K562 (cell line): ENCODE results near the gene RFT1. TPM values are rescaled to one million over a fixed set of nuclear protein-coding genes. Genes with fewer than 3 reads are reported as not detected.
A peak's percentile ranks its signal among the peaks of the same experiment; 100 is the strongest.

Experiments
- ATAC-seq: fragments of 200-7000 bp; cut with Tn5 transposase; 3 replicates; pipeline ENCODE4 v1.9.1; 2020; ENCODE audit warnings: moderate library complexity
- BruUV-seq: library from RNA; stranded (reverse); fragments of 400-500 nt; replicated peaks from 2 replicates; lab custom pipeline; 2021; lab: Mats Ljungman, UMichigan
- CTCF ChIA-PET: fragments of 300-600 bp; formaldehyde crosslinking; extraction: SDS; loops from one replicate; lab custom pipeline; 2021; ENCODE audit warnings: low intra/inter-chr PET ratio; lab: Yijun Ruan, JAX
- POLR2A ChIA-PET: fragments of 300-600, 350-650 bp; sonication (Branson Sonifier 250); formaldehyde crosslinking; extraction: SDS; loops from one replicate; lab custom pipeline; 2021; ENCODE audit warnings: antibody characterized with exemption, inconsistent platforms; lab: Yijun Ruan, JAX
- DNase-seq, 4 experiments: peaks; one replicate each; pipeline versions ENCODE4 v3.0.0 to v3.0.0-alpha.2; 2011 to 2018; ENCODE audit warnings: low spot score in 3 of 4, mixed read lengths in 3 of 4; ENCODE audit errors: extremely low read depth in 1 of 4
- FAIRE-seq: peaks from 2 replicates; lab custom pipeline; 2011; peaks lifted over from hg19 to GRCh38; lab: Jason Lieb, UNC
- H2AFZ ChIP-seq: 2 replicates; pipeline ENCODE4 v1.6.0; 2011; ENCODE audit warnings: low read depth, low read length, control low read depth, inconsistent platforms
- H3K27ac ChIP-seq: fragments of 200-600 bp; 3 replicates; pipeline ENCODE4 v1.8.0; 2011; ENCODE audit warnings: low read depth, mild to moderate bottlenecking, control low read depth, inconsistent platforms, low read length, moderate library complexity, mixed read lengths; ENCODE audit errors: extremely low read depth
- H3K27me3 ChIP-seq, 2 experiments: fragments of 300-600 bp in 1 of 2; 2 replicates in 1 of 2; 3 replicates in 1 of 2; pipeline versions ENCODE4 v1.6.0 to v1.8.0; 2011; ENCODE audit warnings: inconsistent platforms in 2 of 2, low read length in 2 of 2, mild to moderate bottlenecking in 1 of 2, mixed read lengths in 1 of 2, moderate library complexity in 1 of 2; ENCODE audit not compliant: control insufficient read depth in 2 of 2, insufficient read depth in 2 of 2
- H3K36me3 ChIP-seq: fragments of 300-600 bp; 3 replicates; pipeline ENCODE4 v1.8.0; 2011; ENCODE audit warnings: mild to moderate bottlenecking, low read length, inconsistent platforms; ENCODE audit not compliant: control insufficient read depth, insufficient read depth
- H3K4me1 ChIP-seq, 2 experiments: fragments of 200-600 bp in 1 of 2; replicated peaks in 1 of 2; 2 replicates in 1 of 2; 3 replicates in 1 of 2; pipeline versions ENCODE4 v1.5.1 to v1.8.0; 2011; ENCODE audit warnings: inconsistent platforms in 2 of 2, low read length in 2 of 2, mild to moderate bottlenecking in 1 of 2, mixed read lengths in 1 of 2, moderate library complexity in 1 of 2; ENCODE audit not compliant: control insufficient read depth in 2 of 2, insufficient read depth in 2 of 2
- H3K4me2 ChIP-seq: 2 replicates; pipeline ENCODE4 v1.6.1; 2011; ENCODE audit warnings: low read length, control low read depth, inconsistent platforms, mixed read lengths; ENCODE audit not compliant: insufficient read depth
- H3K4me3 ChIP-seq: fragments of 200-600 bp; sonication (generic), shearing (Covaris generic); 2 replicates; pipeline ENCODE4 v1.5.1; 2016; ENCODE audit warnings: control low read depth, inconsistent platforms
- H3K79me2 ChIP-seq: fragments of 200-600 bp; 3 replicates; pipeline ENCODE4 v1.8.0; 2011; ENCODE audit warnings: low read length, inconsistent platforms; ENCODE audit not compliant: control insufficient read depth, insufficient read depth
- H3K9ac ChIP-seq, 2 experiments: 2 replicates each; pipeline versions ENCODE4 v1.6.0 to v1.6.1; 2011; ENCODE audit warnings: low read depth in 2 of 2, low read length in 2 of 2, control low read depth in 1 of 2, inconsistent platforms in 1 of 2, mild to moderate bottlenecking in 1 of 2, mixed read lengths in 1 of 2; ENCODE audit not compliant: insufficient read depth in 1 of 2
- H3K9me1 ChIP-seq: one replicate; pipeline ENCODE4 v1.6.0; 2011; ENCODE audit warnings: inconsistent platforms, mild to moderate bottlenecking, low read length, moderate library complexity; ENCODE audit not compliant: control insufficient read depth, insufficient read depth
- H3K9me3 ChIP-seq: replicated peaks from 2 replicates; pipeline ENCODE4 v1.5.1; 2011; ENCODE audit warnings: low read depth, low read length, inconsistent platforms; ENCODE audit not compliant: control insufficient read depth, insufficient read depth
- H4K20me1 ChIP-seq: replicated peaks from 2 replicates; pipeline ENCODE4 v1.6.1; 2011; ENCODE audit warnings: low read length, inconsistent platforms, mixed read lengths; ENCODE audit not compliant: control insufficient read depth, insufficient read depth
- CC2D1A ChIP-seq: fragments of 450-650 bp; IDR thresholded peaks from 2 replicates; pipeline ENCODE4 v1.6.1; 2017; ENCODE audit warnings: mild to moderate bottlenecking
- COPS2 ChIP-seq: fragments of 450-650 bp; conservative IDR thresholded peaks from 2 replicates; pipeline ENCODE4 v1.6.1; 2016; ENCODE audit warnings: mild to moderate bottlenecking, moderate library complexity
- CREM ChIP-seq: IDR thresholded peaks from 2 replicates; pipeline ENCODE4 v1.6.1; 2014; ENCODE audit warnings: antibody characterized with exemption, low read depth
- JUND ChIP-seq, 2 experiments: IDR thresholded peaks; 2 replicates in 1 of 2; 3 replicates in 1 of 2; pipeline ENCODE4 v1.6.1; 2011; ENCODE audit warnings: borderline replicate concordance in 2 of 2, low read depth in 2 of 2, low read length in 2 of 2, improper control_type of control experiment in 1 of 2, missing biosample characterization in 1 of 2, missing genetic modification characterization in 1 of 2, missing genetic modification reagents in 1 of 2
- MBD1 ChIP-seq: fragments of 250-450 bp; sonication (Bioruptor Pico); IDR thresholded peaks from 2 replicates; pipeline ENCODE4 v1.8.0; 2022; ENCODE audit warnings: inconsistent platforms
- MCM5 ChIP-seq: fragments of 450-650 bp; IDR thresholded peaks from 2 replicates; pipeline ENCODE4 v1.6.1; 2016; ENCODE audit warnings: low read depth
- NFE2 ChIP-seq: IDR thresholded peaks from 2 replicates; pipeline ENCODE4 v1.6.1; 2014; ENCODE audit warnings: antibody characterized with exemption, low read depth
- NR2C2 ChIP-seq, 2 experiments: fragments of 200-800 bp in 1 of 2; sonication (Bioruptor generic) in 1 of 2; sonication (generic) in 1 of 2; formaldehyde crosslinking in 1 of 2; IDR thresholded peaks; 2 replicates each; pipeline versions ENCODE4 v1.6.1 to v1.8.0; 2016 to 2022; ENCODE audit warnings: mild to moderate bottlenecking in 1 of 2, missing compliant biosample characterization in 1 of 2, missing genetic modification characterization in 1 of 2, missing genetic modification reagents in 1 of 2
- PHB ChIP-seq: fragments of 250-450 bp; sonication (Bioruptor Pico); IDR thresholded peaks from 2 replicates; pipeline ENCODE4 v1.5.0; 2021
- PTRF ChIP-seq: fragments of 450-650 bp; IDR thresholded peaks from 2 replicates; pipeline ENCODE4 v1.6.1; 2016; ENCODE audit warnings: mild to moderate bottlenecking, missing genetic modification characterization, missing compliant biosample characterization
- RAD21 ChIP-seq, 2 experiments: fragments of 250-450 bp in 1 of 2; fragments of 450-650 bp in 1 of 2; sonication (Bioruptor Pico) in 1 of 2; formaldehyde crosslinking in 1 of 2; IDR thresholded peaks in 1 of 2; conservative IDR thresholded peaks in 1 of 2; 2 replicates each; pipeline versions ENCODE4 v1.4.0 to v1.8.0; 2020 to 2022; ENCODE audit warnings: mild to moderate bottlenecking in 2 of 2, moderate library complexity in 1 of 2
- RCOR1 ChIP-seq, 2 experiments: IDR thresholded peaks; 2 replicates each; pipeline ENCODE4 v1.6.1; 2012; ENCODE audit warnings: low read depth in 2 of 2, low read length in 2 of 2, borderline replicate concordance in 1 of 2, improper control_type of control experiment in 1 of 2
- SMAD2 ChIP-seq: fragments of 150-350 bp; IDR thresholded peaks from 2 replicates; pipeline ENCODE4 v1.6.1; 2014; ENCODE audit warnings: low read depth, mild to moderate bottlenecking, low read length
- STAG1 ChIP-seq: sonication (generic); formaldehyde crosslinking; IDR thresholded peaks from 2 replicates; pipeline ENCODE4 v1.5.0; 2020; ENCODE audit warnings: missing genetic modification reagents, borderline replicate concordance
- STAT5A ChIP-seq: IDR thresholded peaks from 2 replicates; pipeline ENCODE4 v1.6.1; 2012; ENCODE audit warnings: low read length, inconsistent platforms, borderline replicate concordance
- TGIF2 ChIP-seq: sonication (generic); formaldehyde crosslinking; IDR thresholded peaks from 2 replicates; pipeline ENCODE4 v1.8.1; 2022; ENCODE audit warnings: mild to moderate bottlenecking, missing genetic modification reagents, moderate library complexity
- TSC22D4 ChIP-seq: fragments of 450-650 bp; IDR thresholded peaks from 2 replicates; pipeline ENCODE4 v1.6.1; 2016; ENCODE audit warnings: missing genetic modification characterization, missing biosample characterization, control low read depth
- XRCC3 ChIP-seq: fragments of 450-650 bp; IDR thresholded peaks from 2 replicates; pipeline ENCODE4 v1.6.1; 2017; ENCODE audit warnings: mild to moderate bottlenecking, moderate library complexity
- YY1 ChIP-seq, 3 experiments: IDR thresholded peaks; 2 replicates each; pipeline ENCODE4 v1.6.1; 2011; ENCODE audit warnings: low read length in 2 of 3, mild to moderate bottlenecking in 2 of 3, moderate library complexity in 2 of 3, borderline replicate concordance in 1 of 3, control low read depth in 1 of 3, low read depth in 1 of 3; ENCODE audit not compliant: insufficient read depth in 3 of 3, insufficient replicate concordance in 2 of 3, control insufficient read depth in 1 of 3, insufficient read length in 1 of 3; ENCODE audit errors: extremely low read depth in 1 of 3
- ZNF263 ChIP-seq: sonication (generic); formaldehyde crosslinking; IDR thresholded peaks from 2 replicates; pipeline ENCODE4 v1.8.0; 2022; ENCODE audit warnings: mild to moderate bottlenecking, missing genetic modification reagents, borderline replicate concordance
- ZNF79 ChIP-seq: fragments of 250-450 bp; sonication (Bioruptor Pico); IDR thresholded peaks from 2 replicates; pipeline ENCODE4 v1.4.0; 2020; ENCODE audit warnings: low read depth, mild to moderate bottlenecking, moderate library complexity
- WGBS: fragments of 100-300 bp; shearing (Covaris generic); methylation state at CpG from one replicate; pipeline ENCODE4 v1.1.6; 2016; ENCODE audit warnings: low coverage, mixed read lengths; ENCODE audit not compliant: insufficient coverage; ENCODE audit errors: missing lambda C conversion rate; 5-methylcytosine and 5-hydroxymethylcytosine counted together
- in situ Hi-C: fragments of 300-500 bp; cut with MboI; formaldehyde crosslinking; loops from 4 replicates; pipeline ENCODE4 v1.15.0; 2018; ENCODE audit warnings: inconsistent platforms, mixed read lengths
- intact Hi-C: fragments of 100-400 bp; cut with micrococcal nuclease; formaldehyde crosslinking; loops from 2 replicates; pipeline ENCODE4 v1.14.2; 2022
- polyA plus RNA-seq, 8 experiments: library from polyadenylated mRNA; depleted of rRNA in 4 of 8; stranded (reverse) in 5 of 8; unstranded in 3 of 8; fragments of >200 nt; fragmentation: Nextera tagmentation in 2 of 8; fragmentation: Illumina TruSeq in 1 of 8; extraction: Ambion mirVana in 2 of 8; extraction: Trizol in 1 of 8; gene quantifications; 2 replicates each; pipeline versions ENCODE4 v1.2.1 to v1.2.3, GENCODE V29; 2011 to 2014; ENCODE audit warnings: inconsistent platforms in 1 of 8, missing spikeins in 1 of 8
- total RNA-seq, 7 experiments: library from RNA; depleted of rRNA in 6 of 7; stranded (reverse); fragments of >200 nt in 6 of 7; fragmentation: Illumina TruSeq in 2 of 7; extraction: Trizol in 2 of 7; gene quantifications; 2 replicates each; pipeline versions ENCODE4 v1.2.1 to v1.2.3, GENCODE V29; 2011 to 2021; ENCODE audit warnings: low replicate concordance in 1 of 7

The RFT1 gene
- total and polyA plus RNA-seq, 9 of the 15 experiments (the other 6 are each of a cell fraction or from before 2014, with no cell fraction given) = 4.4 to 23.8 (median 8.9) TPM

GRCh38 chr3:53114011-53114400 lies 16.2 kb downstream of the RFT1 start:
- in situ Hi-C loops (loop anchor here (5.0 kb wide), 1 partner anchor 83 kb away; no protein-coding TSS in a partner anchor), intact Hi-C loops (loop anchor here (1.0 to 5.0 kb wide), 2 partner anchors 82 to 262 kb away; no protein-coding TSS in a partner anchor)
- peaks cover 23% of the 10 kb centered on the region; the same call in 2 of the 3 replicates for H3K36me3 ChIP-seq
- WGBS = 0% methylated on average over 5 of the region's 5 CpGs
- FAIRE-seq = peak; percentile 89
- H4K20me1 ChIP-seq = no peaks in the 10 kb centered on the region
- H3K27me3 ChIP-seq = no peaks in the 10 kb centered on the region
- H2AFZ ChIP-seq = no peak overlapping the region
- DNase-seq = peak; percentile 75 to 81 (median 77)
- H3K4me2 ChIP-seq = no peak overlapping the region
- H3K9me3 ChIP-seq = no peaks in the 10 kb centered on the region
- H3K9me1 ChIP-seq = no peaks in the 10 kb centered on the region
- ChIA-PET POLR2A (interaction anchor here (0.6 to 1.3 kb wide), 2 partner anchors 11 to 82 kb away, joined by 3 to 5 read pairs; no protein-coding TSS in a partner anchor), CTCF (interaction anchor here (0.5 to 3.0 kb wide), 3 partner anchors 16 to 82 kb away, joined by 3 to 32 read pairs (median 5); partner anchors contain the start of gene RFT1)
- BruUV-seq = no TSS peak
- H3K4me1 ChIP-seq = peaks cover 0 to 16% of the 10 kb centered on the region in 2 experiments; a peak in 3 of 5 replicates
- peak; percentile 94 for ATAC-seq
- no peak overlapping the region for H3K27ac ChIP-seq
- no peak overlapping the region for H3K4me3 ChIP-seq
- H3K9ac ChIP-seq = no peak overlapping the region
- H3K79me2 ChIP-seq = no peaks in the 10 kb centered on the region
- TF ChIP-seq JUND (IDR thresholded peaks at IDR 0.05; ENCODE audit: borderline replicate concordance, low read depth, low read length) (0 out of 2 replicates have a peak, but pooled peaks have one; percentile 22), JUND (tag; IDR thresholded peaks at IDR 0.05; ENCODE audit: borderline replicate concordance, low read depth, low read length) (no peak), CREM (peak; percentile 57; the same call in 1 of the 2 replicates), XRCC3 (no peak), YY1 (IDR thresholded peaks at IDR 0.05; ENCODE audit: borderline replicate concordance in 1 of 3, control insufficient read depth in 1 of 3, extremely low read depth in 1 of 3, insufficient read depth in 3 of 3, insufficient read length in 1 of 3, insufficient replicate concordance in 2 of 3, low read depth in 1 of 3, low read length in 2 of 3) (no peak), COPS2 (no peak), CC2D1A (0 out of 2 replicates have a peak, but pooled peaks have one; percentile 57), STAT5A (no peak), TSC22D4 (tag) (no peak), PHB (CRISPR knock-in tag) (no peak), RAD21 (CRISPR knock-in tag; conservative IDR thresholded peaks at IDR 0.05 in 1 of 2, IDR thresholded peaks at IDR 0.05 in 1 of 2) (peak; percentile 79 to 85), NR2C2 (CRISPR knock-in tag; IDR thresholded peaks at IDR 0.05) (no peak), NR2C2 (tag; IDR thresholded peaks at IDR 0.05) (no peak), TGIF2 (no peak), STAG1 (CRISPR knock-in tag) (peak; percentile 53; the same call in 1 of the 2 replicates), RCOR1 (IDR thresholded peaks at IDR 0.05; ENCODE audit: borderline replicate concordance in 1 of 2, low read depth in 2 of 2, low read length in 2 of 2) (0 out of 4 replicates have a peak, but pooled peaks of 1 of the 2 experiments have one; percentile 18), PTRF (tag) (no peak), ZNF263 (CRISPR knock-in tag) (peak; percentile 30; the same call in 1 of the 2 replicates), MCM5 (no peak), SMAD2 (no peak), NFE2 (no peak), ZNF79 (no peak), MBD1 (CRISPR knock-in tag) (no peak)
